Prostate gland (tissue), 2 donors: ENCODE data around the gene PODXL.

Experiments used
- POLR2A ChIP-seq: fragments of 450-650 bp; IDR thresholded peaks from one replicate; pipeline ENCODE4 v1.6.1; 2016; ENCODE audit warnings: antibody characterized with exemption, mild to moderate bottlenecking
- TF ChIP-seq, protein P1 (sequence below), 4 experiments: fragments of 200-600 bp in 2 of 4; fragments of 450-650 bp in 2 of 4; sonication (generic) in 2 of 4; IDR thresholded peaks; 1 replicate in 3 of 4; 2 replicates in 1 of 4; pipeline ENCODE4 v1.5.1; 2016 to 2019; ENCODE audit warnings: antibody characterized with exemption in 4 of 4, mild to moderate bottlenecking in 2 of 4, moderate library complexity in 2 of 4

GRCh38 chr7:131595699-131596098 is 39.3 kb upstream of the PODXL start:
- TF ChIP-seq, protein P1, sequence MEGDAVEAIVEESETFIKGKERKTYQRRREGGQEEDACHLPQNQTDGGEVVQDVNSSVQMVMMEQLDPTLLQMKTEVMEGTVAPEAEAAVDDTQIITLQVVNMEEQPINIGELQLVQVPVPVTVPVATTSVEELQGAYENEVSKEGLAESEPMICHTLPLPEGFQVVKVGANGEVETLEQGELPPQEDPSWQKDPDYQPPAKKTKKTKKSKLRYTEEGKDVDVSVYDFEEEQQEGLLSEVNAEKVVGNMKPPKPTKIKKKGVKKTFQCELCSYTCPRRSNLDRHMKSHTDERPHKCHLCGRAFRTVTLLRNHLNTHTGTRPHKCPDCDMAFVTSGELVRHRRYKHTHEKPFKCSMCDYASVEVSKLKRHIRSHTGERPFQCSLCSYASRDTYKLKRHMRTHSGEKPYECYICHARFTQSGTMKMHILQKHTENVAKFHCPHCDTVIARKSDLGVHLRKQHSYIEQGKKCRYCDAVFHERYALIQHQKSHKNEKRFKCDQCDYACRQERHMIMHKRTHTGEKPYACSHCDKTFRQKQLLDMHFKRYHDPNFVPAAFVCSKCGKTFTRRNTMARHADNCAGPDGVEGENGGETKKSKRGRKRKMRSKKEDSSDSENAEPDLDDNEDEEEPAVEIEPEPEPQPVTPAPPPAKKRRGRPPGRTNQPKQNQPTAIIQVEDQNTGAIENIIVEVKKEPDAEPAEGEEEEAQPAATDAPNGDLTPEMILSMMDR (IDR thresholded peaks at IDR 0.05), result no peak
- TF ChIP-seq POLR2A, result no peak
